ENCODE measurements around the gene C6orf141. TPM values are rescaled to one million over a fixed set of nuclear protein-coding genes. Genes with fewer than 3 reads are reported as not detected.
A peak's percentile ranks its signal among the peaks of the same experiment; 100 is the strongest.

The C6orf141 gene
- total and polyA plus RNA-seq, 2 of the 13 experiments (the other 11 are each of a cell fraction or from before 2014, with no cell fraction given): 0.07 TPM; not detected in 1

- Histone ChIP-seq H3K4me2 (ENCODE audit: low read depth, low read length) (no peak overlapping the region), H3K27ac (ENCODE audit: extremely low read length, insufficient read depth, low read length) (no peak overlapping the region), H3K9me3 (ENCODE audit: low read length) (no peaks in the 10 kb centered on the region), H2AFZ (ENCODE audit: low read length) (no peak overlapping the region), H3K36me3 (replicated peaks in 1 of 2; ENCODE audit: control insufficient read depth in 1 of 2, insufficient read depth in 2 of 2, low read length in 2 of 2) (no peaks in the 10 kb centered on the region), H3K79me2 (ENCODE audit: insufficient read depth, low read length) (no peaks in the 10 kb centered on the region), H4K20me1 (ENCODE audit: insufficient read depth, low read length) (no peaks in the 10 kb centered on the region), H3K27me3 (ENCODE audit: control insufficient read depth in 1 of 2, insufficient read depth in 2 of 2, low read length in 2 of 2) (no peaks in the 10 kb centered on the region), H3K9ac (ENCODE audit: insufficient read depth, low read depth, low read length) (no peak overlapping the region), H3K4me3 (replicated peaks in 1 of 3; ENCODE audit: insufficient read depth in 1 of 3, low read depth in 2 of 3, low read length in 3 of 3) (no peak overlapping the region), H3K4me1 (ENCODE audit: insufficient read depth, low read length) (peaks cover 28% of the 10 kb centered on the region)
- DNase-seq (ENCODE audit: low spot score) (peak; percentile 21), ATAC-seq (no peak), FAIRE-seq (no peak)
- 19% methylated on average over 1 of the region's 1 CpG for WGBS (ENCODE audit: low lambda C conversion rate)
- no TSS peak for BruUV-seq (replicated peaks)
- TF ChIP-seq ZNF691 (CRISPR knock-in tag; IDR thresholded peaks at IDR 0.05; ENCODE audit: borderline replicate concordance, low read depth): no peak
- TF ChIP-seq PITX1 (CRISPR knock-in tag; IDR thresholded peaks at IDR 0.05): no peak
- TF ChIP-seq NR0B2 (CRISPR knock-in tag; IDR thresholded peaks at IDR 0.05): no peak
- TF ChIP-seq DMTF1 (CRISPR knock-in tag; IDR thresholded peaks at IDR 0.05): no peak
- no peak for TF ChIP-seq KDM1A (CRISPR knock-in tag; IDR thresholded peaks at IDR 0.05)
- TF ChIP-seq IRF1 (CRISPR knock-in tag; IDR thresholded peaks at IDR 0.05; ENCODE audit: low read depth): no peak
- TF ChIP-seq CEBPG (CRISPR knock-in tag; IDR thresholded peaks at IDR 0.05): 0 out of 2 replicates have a peak, but pooled peaks have one; percentile 25
- no peak for TF ChIP-seq GABPA (IDR thresholded peaks at IDR 0.05; ENCODE audit: low read depth, low read length)
- no peak for TF ChIP-seq GABPA (CRISPR knock-in tag; IDR thresholded peaks at IDR 0.05; ENCODE audit: low read depth)
- ChIA-PET CTCF (ENCODE audit: low intra/inter-chr PET ratio, low total read pairs) (no interaction called here), POLR2A (no interaction called here)
- intact Hi-C loops (cut with micrococcal nuclease; ENCODE audit: unreplicated experiment) (no loop called here), in situ Hi-C loops (cut with HindIII; ENCODE audit: extremely low pct_ligation_motif_present, low pct_unique_long_range_greater_than_20kb) (no loop called here)
Observed at GRCh38 chr6:49564552-49564951, 14.1 kb downstream of the C6orf141 start.

Data from HepG2 (cell line).